Activated CD4-positive, CD25-positive, alpha-beta regulatory T cell (primary cell): ENCODE results near the gene SLC26A8.
"Not testable (repeated sequence)": the region's sequence is repeated elsewhere in the genome, so short reads cannot be mapped to it uniquely, and the experiment has no call there.

Experiments
- DNase-seq, 4 experiments: peaks; one replicate each; lab custom pipeline; 2025; lab: John Stamatoyannopoulos, UW

SLC26A8 gene

GRCh38 chr6:35993150-35993549, 31.3 kb downstream of the SLC26A8 start:
- DNase-seq: no peak

DNA sequence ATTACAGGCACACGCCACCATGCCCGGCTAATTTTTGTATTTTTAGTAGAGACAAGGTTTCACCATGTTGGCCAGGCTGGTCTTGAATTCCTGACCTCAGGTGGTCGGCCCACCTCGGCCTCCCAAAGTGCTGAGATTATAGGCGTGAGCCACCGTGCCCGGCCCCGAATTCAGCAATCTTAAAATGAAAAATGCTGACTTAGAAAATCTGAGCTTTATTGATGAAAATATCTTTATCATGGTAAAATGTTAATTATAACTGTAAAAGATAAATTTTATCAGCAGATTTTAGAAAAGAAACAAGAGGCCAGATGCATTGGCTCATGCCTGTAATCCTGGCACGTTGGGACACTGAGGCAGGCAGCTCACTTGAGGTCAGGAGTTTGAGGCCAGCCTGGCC, 36.4 kb downstream of the SLC26A8 start:
- DNase-seq: not testable (repeated sequence)

DNA sequence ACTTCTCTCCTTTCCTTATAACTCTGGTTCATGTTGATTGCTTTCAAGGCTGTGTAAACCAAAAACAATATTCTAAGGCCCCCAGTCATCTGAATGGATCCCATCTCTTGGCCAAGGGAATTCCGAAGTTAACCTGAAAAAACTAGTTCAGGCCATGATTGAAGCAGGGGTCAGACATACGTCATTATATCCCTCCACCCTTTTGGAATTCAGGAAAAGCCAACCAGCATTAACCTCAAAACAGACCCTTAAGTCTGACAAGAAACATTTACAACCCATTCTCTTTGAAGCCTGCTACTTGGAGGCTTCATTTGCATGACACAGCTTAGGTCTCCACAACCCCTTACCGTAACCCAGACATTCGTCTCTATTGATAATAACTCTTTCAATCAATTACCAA, 39.7 kb downstream of the SLC26A8 start:
- DNase-seq: no peak

GRCh38 chr6:35980991-35981645, 43.3 kb downstream of the SLC26A8 start:
- DNase-seq: no peak

- not testable (repeated sequence) for DNase-seq
Observed at GRCh38 chr6:35980126-35980525, 44.3 kb downstream of the SLC26A8 start.

DNA sequence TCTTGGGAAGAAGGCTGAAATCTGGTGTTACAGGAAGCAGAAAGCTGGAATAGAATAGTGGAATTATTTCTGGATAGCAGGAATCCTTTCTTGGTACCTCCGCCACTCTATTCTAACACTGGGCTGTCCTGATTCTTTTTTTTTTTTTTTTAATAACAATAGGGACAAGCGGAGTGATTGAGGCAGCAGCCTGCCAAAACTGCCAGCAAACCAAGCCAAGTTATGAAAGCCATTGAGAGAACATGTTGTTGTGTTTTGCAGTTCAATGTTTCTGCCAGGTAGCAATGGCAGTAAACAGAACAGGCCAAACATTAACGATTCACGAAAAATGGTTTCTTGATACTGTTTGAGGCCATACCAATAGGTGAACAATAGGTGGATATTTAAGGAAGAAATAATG, 47.1 kb downstream of the SLC26A8 start:
- DNase-seq: no peak

DNA sequence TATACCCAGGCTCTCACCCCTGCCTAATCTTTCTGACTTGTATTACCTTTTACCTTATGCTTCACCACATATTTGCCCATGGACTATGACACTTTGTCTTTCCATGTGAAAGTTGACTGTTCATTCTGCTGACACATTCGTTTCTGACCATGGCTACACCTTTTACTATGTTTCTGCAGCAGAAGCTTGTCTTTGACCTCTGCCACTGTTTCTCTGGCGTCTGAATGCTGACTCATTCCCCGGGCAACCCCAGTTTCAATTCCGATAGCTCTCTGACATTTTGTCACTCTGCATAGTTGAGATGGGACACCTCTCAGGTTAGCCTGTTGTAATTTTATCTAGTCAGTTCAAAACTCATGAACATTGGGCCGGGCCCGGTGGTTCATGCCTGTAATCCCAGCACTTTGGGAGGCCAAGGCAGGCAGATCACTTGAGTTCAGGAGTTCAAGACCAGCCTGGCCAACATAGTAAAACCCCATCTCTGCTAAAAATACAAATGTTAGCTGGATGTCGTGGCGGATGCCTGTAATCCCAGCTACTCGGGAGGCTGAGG, 50.7 kb downstream of the SLC26A8 start:
- DNase-seq: no peak

GRCh38 chr6:35972471-35973367, 51.7 kb downstream of the SLC26A8 start:
- DNase-seq: no peak

DNA sequence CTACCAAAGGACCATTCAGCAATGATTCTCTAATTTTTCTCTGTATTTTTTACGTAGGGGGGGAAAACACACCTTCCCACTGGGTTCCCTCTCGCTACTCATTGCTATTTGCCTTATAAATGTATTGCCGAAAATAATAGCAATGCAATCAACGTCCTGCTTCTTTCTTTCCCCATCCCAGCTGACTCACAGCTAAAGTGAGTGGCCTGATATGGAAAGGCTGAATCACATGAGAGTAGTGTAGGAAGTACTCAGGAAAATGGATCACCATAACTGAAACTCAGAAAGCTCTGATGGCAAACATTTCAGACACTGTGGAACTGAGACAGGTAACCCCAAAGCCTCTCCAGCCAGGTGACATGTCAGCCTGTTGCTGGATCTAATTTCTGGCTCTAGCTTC, 54.3 kb downstream of the SLC26A8 start:
- no peak for DNase-seq

DNA sequence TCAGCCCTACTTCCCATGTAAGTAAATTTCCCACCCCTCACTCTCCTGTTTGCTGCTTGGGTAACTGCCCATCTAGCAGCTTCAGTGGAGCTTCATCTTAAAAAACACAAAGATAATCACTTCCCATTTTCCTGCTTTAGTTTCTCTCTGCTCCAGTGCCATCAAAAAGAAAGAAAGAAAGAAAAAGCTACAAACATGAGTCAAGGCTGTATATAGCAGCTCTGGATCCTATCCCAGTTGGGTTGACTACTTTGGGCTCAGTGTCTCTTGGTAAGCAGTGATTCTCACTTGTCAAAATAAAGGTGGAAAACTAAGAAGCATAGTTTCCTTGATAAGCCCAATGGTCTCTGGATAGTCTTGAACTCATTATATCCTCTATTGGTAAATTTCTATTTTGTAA, 54.8 kb downstream of the SLC26A8 start:
- no peak for DNase-seq

DNA sequence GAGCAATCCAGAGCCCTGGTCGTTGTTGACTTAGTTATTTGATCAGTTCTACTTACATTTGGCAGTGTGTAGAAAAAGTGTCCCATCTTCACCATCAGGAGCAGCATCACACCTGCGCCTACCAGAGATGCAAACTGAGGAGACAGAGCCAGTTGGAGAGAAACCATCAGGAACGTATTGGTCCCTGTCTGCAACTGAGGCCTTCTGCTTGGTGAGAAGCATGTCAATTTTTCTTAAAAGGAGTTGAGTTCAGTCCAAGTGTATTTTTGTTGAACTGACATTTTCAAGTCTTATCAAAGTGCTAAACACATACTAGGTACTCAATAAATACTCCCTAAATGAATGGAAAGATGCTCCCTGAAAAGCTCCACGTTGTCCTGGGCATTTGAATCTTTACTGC, 55.6 kb downstream of the SLC26A8 start:
- DNase-seq: no peak

GRCh38 chr6:35967076-35967774, 57.2 kb downstream of the SLC26A8 start:
- no peak for DNase-seq

DNA sequence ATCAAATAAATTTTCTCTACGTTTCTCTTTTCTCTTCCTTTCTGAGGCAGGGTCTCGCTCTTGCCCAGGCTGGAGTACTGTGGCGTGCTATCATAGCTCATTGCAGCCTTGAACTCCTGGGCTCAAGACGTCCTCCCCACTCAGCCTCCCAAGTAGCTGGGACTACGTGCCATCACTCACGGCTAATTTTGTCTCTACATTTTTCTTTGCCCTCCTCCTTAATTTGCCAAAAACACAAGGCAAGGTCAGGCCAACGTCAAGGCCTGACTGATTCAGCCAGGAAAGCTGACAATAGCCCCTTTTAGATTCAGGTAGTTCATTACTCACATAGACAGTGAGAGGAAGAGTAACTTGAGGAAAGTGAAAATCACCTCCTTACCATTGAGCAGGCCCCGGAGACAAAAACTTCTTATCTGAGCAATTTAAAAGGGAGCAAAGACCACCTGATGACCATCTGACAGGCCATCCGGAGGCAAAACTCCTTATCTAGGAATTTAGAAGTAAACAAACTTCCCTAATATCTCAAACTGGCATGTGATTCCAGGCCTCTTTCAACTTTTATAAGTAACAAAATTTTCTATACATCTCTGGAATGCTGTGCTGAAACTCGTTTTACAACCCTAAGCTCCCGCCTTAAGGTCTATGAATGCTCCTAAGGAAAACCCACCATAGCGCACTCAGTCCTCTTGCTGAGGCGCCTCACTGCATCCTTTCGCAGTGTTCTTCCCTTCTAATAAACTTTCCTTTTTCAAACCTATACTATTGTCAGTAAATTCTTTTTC, 61.5 kb downstream of the SLC26A8 start:
- DNase-seq: no peak

DNA sequence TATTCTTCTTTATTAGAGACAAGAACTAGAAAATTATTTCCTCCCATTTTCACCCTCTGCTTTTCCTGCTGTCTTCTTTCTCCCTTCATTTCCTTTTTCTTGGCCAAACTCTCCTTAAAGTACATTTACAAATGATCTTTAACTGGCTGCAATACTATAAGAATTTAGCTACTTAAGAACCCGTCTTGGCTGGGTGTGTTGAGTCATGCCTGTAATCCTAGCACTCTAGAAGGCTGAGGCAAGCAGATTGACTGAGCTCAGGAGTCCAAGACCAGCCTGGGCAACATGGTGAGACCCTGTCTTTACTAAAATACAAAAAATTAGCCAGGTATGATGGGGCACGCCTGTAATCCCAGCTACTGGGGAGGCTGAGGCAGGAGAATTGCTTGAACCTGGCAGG, 64.3 kb downstream of the SLC26A8 start:
- no peak for DNase-seq

DNA sequence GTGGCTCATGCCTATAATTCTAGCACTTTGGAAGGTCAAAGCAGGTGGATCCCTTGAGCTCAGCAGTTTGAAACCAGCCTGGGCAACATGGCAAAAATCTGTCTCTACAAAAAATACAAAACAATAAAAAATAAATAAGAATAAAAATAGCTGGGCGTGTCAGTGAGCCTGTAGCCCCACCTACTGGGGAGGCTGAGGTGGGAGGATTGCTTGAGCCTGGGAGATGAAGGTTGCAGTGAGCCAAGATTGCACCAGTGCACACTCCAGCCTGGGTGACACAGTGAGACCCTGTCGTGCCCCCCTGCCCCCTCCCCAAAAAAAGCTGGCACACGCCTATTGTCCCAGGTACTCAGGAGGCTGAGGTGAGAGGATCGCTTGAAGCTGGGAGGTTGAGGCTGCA, 68.5 kb downstream of the SLC26A8 start:
- no peak for DNase-seq

GRCh38 chr6:35955521-35955920, 68.9 kb downstream of the SLC26A8 start:
- no peak for DNase-seq

DNA sequence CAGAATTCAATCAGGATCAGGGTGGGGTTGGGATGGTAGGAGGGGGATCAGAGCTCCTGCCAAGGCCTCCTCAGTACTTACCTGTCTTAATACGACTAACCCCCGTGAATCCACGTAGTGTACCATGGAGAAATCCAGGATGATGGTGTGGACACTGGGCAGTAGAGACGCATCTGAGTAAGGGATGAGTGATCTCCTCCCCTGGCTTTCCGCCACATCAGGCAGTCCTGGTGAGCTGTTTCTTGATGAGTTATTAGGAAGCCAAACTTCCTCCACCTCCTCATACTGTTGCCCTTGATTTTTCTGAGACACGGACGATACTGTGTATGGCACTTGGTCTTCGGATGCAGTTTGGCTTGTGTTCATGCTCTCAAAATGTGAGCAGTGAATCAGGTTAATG, 69.4 kb downstream of the SLC26A8 start:
- no peak for DNase-seq

- no peak for DNase-seq
Observed at GRCh38 chr6:35954333-35954732, 70.1 kb downstream of the SLC26A8 start.

DNA sequence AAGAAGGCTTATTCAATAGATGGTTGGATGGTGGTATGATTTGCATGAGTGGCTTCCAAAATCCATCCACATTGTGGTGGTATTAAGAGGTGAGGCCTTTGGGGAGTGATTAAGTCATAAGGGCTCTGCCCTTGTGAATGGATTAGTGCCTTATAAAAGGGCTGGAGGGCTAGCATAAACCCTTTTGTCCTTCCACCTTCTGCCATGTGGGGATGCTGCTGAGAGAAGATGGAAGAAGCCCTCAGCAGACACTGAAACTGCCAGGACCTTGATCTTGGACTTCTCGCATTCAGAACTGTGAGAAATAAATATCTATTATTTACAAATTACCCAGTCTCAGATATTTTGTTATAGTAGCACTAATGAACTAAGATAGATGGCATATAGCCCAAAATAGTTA, 75.7 kb downstream of the SLC26A8 start:
- DNase-seq: no peak

DNA sequence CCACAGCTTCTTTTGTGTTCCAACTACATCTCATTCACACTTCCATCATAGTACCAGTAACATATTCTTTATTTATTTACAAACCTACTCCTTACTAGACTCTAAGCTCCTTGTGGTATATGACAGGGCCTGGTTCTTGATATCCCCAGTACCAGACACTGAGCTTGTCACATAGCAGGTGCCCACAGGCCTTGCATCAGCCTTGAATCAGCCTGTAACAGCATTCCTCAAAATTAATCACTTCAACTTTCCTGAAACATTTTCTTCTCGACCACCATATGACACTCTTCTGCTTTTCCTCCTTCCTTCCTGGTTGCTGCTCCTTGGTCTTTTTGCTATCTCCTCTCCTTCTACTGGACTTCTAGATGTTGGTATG, 78.8 kb downstream of the SLC26A8 start:
- no peak for DNase-seq

GRCh38 chr6:35943390-35943789, 81.1 kb downstream of the SLC26A8 start:
- DNase-seq: no peak

DNA sequence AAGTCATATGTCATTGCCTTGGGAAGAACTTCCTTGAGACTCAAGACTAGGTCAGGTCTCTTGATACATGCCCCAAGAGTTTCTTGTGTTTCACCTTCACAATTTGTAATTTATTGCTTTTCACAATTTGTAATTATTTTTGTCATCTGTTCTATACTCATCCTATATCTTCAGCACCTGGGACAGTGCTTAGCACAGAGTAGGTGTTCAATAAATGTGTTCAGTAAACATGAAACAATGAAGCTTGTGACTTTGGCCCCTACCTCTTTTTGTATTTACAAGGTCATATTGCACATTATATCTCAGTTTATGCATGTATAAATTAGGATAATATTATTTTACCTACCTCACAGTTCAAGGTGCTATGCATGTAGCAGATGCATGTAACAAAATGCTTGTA, 82.1 kb downstream of the SLC26A8 start:
- DNase-seq: no peak
